Measurements from ENCODE around the gene APOL6.

DNA sequence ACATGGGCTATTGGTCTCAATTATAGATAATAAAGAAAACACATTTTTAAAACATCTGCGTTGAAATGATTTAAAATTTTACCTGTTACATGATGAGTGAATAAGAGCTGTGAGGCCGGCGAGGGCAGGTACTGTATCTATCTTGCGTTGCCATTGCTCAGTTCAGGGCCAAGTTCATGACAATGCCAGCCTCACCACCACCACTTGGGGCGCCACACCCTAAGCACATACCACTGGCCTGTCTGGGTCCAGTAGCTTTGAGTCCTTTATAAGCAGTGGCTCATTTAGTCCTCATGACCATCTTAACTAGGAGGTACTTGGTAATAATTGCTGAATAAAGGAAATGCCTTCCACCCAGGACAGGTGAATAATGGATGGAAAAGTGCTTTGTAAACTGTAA lies 16.6 kb upstream of the APOL6 start:
- TF ChIP-seq, protein P1, sequence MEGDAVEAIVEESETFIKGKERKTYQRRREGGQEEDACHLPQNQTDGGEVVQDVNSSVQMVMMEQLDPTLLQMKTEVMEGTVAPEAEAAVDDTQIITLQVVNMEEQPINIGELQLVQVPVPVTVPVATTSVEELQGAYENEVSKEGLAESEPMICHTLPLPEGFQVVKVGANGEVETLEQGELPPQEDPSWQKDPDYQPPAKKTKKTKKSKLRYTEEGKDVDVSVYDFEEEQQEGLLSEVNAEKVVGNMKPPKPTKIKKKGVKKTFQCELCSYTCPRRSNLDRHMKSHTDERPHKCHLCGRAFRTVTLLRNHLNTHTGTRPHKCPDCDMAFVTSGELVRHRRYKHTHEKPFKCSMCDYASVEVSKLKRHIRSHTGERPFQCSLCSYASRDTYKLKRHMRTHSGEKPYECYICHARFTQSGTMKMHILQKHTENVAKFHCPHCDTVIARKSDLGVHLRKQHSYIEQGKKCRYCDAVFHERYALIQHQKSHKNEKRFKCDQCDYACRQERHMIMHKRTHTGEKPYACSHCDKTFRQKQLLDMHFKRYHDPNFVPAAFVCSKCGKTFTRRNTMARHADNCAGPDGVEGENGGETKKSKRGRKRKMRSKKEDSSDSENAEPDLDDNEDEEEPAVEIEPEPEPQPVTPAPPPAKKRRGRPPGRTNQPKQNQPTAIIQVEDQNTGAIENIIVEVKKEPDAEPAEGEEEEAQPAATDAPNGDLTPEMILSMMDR (IDR thresholded peaks at IDR 0.05), result peak in 4 of 6 experiments; percentile 58 to 87 (median 76)
- TF ChIP-seq POLR2A (IDR thresholded peaks at IDR 0.05), result no peak

Data from Peyer's patch (tissue), 4 donors.